Measurements from ENCODE around the gene HTR1A. TPM values are rescaled to one million over a fixed set of nuclear protein-coding genes. Genes with fewer than 3 reads are reported as not detected.

HTR1A gene
- total and polyA plus RNA-seq, 2 of the 8 experiments (the other 6 are each of a cell fraction or from before 2014, with no cell fraction given): 4.7 to 6.5 TPM

DNA sequence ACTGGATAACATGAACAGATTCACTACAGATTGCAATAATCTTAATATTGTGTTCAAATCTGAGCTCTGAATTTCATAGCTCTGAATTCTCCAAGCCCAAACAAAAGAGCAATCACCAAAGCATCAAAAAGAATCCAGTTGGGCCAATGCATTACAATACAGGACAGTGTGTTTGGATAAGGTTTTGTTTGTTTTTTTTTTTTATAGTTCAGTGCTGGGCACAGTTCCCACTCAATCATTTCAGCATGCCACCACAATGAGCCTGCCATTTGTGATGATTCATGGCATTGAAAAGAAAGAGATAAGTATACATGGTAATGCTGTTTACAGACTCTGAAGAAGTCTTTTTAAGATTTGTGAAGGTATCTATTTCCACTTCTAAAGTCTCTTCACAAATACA is 1.7 kb upstream of the HTR1A start:
- peaks cover 0 to 10% (median 2%) of the 10 kb centered on the region in 4 experiments; a peak in 4 of 7 replicates for H3K4me1 ChIP-seq (replicated peaks in 1 of 4; ENCODE audit: control insufficient read depth in 3 of 4, insufficient read depth in 4 of 4, low read length in 3 of 4)
- no peak overlapping the region for H3K56ac ChIP-seq (replicated peaks; ENCODE audit: insufficient read length, low read depth, low read length)
- H2BK12ac ChIP-seq (ENCODE audit: low read depth, low read length): no peak overlapping the region
- H2BK20ac ChIP-seq (ENCODE audit: low read length): no peak overlapping the region
- no peak overlapping the region for H4K5ac ChIP-seq (ENCODE audit: insufficient read length, low read depth, low read length)
- ChIA-PET CTCF (ENCODE audit: partially characterized antibody) (interaction anchor here (0.9 to 4.3 kb wide), 14 partner anchors 8 to 571 kb away, joined by 3 to 47 read pairs (median 4); no protein-coding TSS in a partner anchor), POLR2A (ENCODE audit: partially characterized antibody) (no interaction called here)
- H3K9ac ChIP-seq (replicated peaks in 1 of 4; ENCODE audit: extremely low read depth in 1 of 4, low read depth in 3 of 4, low read length in 3 of 4): no peak overlapping the region
- no peak overlapping the region for H3K23ac ChIP-seq (ENCODE audit: insufficient read length)
- no peak overlapping the region for H3K14ac ChIP-seq (ENCODE audit: insufficient read length)
- no peak for FAIRE-seq
- no peaks in the 10 kb centered on the region for H3K36me3 ChIP-seq (ENCODE audit: control insufficient read depth in 2 of 4, insufficient read depth in 4 of 4, low read length in 3 of 4)
- no peak overlapping the region for H2BK15ac ChIP-seq (ENCODE audit: low read length)
- no peak overlapping the region for H3K18ac ChIP-seq (ENCODE audit: extremely low read depth, low read length)
- H3K23me2 ChIP-seq (ENCODE audit: low read depth, low read length): peaks cover 3% of the 10 kb centered on the region; the same call in 1 of the 2 replicates
- H2BK5ac ChIP-seq (ENCODE audit: low read depth, low read length): no peak overlapping the region
- no peak for DNase-seq (ENCODE audit: low read depth in 1 of 2, low spot score in 2 of 2)
- H3K27ac ChIP-seq (ENCODE audit: low read depth, low read length): no peak overlapping the region
- H3K27me3 ChIP-seq (replicated peaks in 1 of 4; ENCODE audit: control insufficient read depth in 3 of 4, extremely low read depth in 1 of 4, insufficient read depth in 3 of 4, low read length in 3 of 4): peaks cover 5 to 33% (median 23%) of the 10 kb centered on the region in 4 experiments
- H3K9me3 ChIP-seq (ENCODE audit: insufficient read depth in 2 of 2, low read depth in 1 of 2, low read length in 1 of 2): peaks cover 0 to 10% of the 10 kb centered on the region in 2 experiments; a peak in 2 of 4 replicates
- no peak overlapping the region for H4K91ac ChIP-seq (replicated peaks; ENCODE audit: insufficient read length, low read length)
- no peak overlapping the region for H4K8ac ChIP-seq (ENCODE audit: extremely low read depth, insufficient read depth, low read length)
- no peak overlapping the region for H3K4me2 ChIP-seq (ENCODE audit: insufficient read depth in 1 of 2, low read depth in 2 of 2, low read length in 2 of 2)
- no peak overlapping the region for H3K4me3 ChIP-seq (ENCODE audit: extremely low read depth in 1 of 4, insufficient read depth in 2 of 4, low read depth in 3 of 4, low read length in 4 of 4)
- no peak overlapping the region for H3K4ac ChIP-seq (replicated peaks; ENCODE audit: insufficient read length, low read depth, low read length)
- H3K79me2 ChIP-seq (ENCODE audit: control insufficient read depth in 1 of 2, insufficient read depth in 2 of 2, low read length in 2 of 2): no peaks in the 10 kb centered on the region
- H2BK120ac ChIP-seq (replicated peaks; ENCODE audit: low read depth, low read length): no peak overlapping the region
- no peak overlapping the region for H2AK5ac ChIP-seq (ENCODE audit: low read depth, low read length)
- H4K20me1 ChIP-seq (replicated peaks in 1 of 2; ENCODE audit: control insufficient read depth in 1 of 2, insufficient read depth in 2 of 2, low read length in 2 of 2): no peaks in the 10 kb centered on the region
- no peak overlapping the region for H2AFZ ChIP-seq (ENCODE audit: low read length)
- H3K79me1 ChIP-seq (ENCODE audit: low read depth, low read length): no peaks in the 10 kb centered on the region
- TF ChIP-seq SIX5 (IDR thresholded peaks at IDR 0.05; ENCODE audit: low read depth, low read length): no peak
- no peak for TF ChIP-seq NRF1 (IDR thresholded peaks at IDR 0.05; ENCODE audit: low read depth, low read length)
- TF ChIP-seq CREB1 (IDR thresholded peaks at IDR 0.05): no peak
- TF ChIP-seq JUND (IDR thresholded peaks at IDR 0.05; ENCODE audit: low read length): no peak
- no peak for TF ChIP-seq MAFK (IDR thresholded peaks at IDR 0.05; ENCODE audit: low read depth, low read length)
- no peak for TF ChIP-seq RNF2 (IDR thresholded peaks at IDR 0.05; ENCODE audit: borderline replicate concordance, low read depth, low read length, missing control alignments, poor library complexity, severe bottlenecking)
- no peak for TF ChIP-seq CTBP2 (IDR thresholded peaks at IDR 0.05; ENCODE audit: borderline replicate concordance, insufficient read depth, insufficient read length, low read length)
- no peak for TF ChIP-seq GTF2F1 (IDR thresholded peaks at IDR 0.05; ENCODE audit: borderline replicate concordance, low read depth, low read length)
- no peak for TF ChIP-seq SIN3A (conservative IDR thresholded peaks at IDR 0.05 in 1 of 2, IDR thresholded peaks at IDR 0.05 in 1 of 2; ENCODE audit: low read depth in 1 of 2, low read length in 2 of 2)
- no peak for TF ChIP-seq KDM1A (IDR thresholded peaks at IDR 0.05; ENCODE audit: borderline replicate concordance, low read length)
- TF ChIP-seq JUN (IDR thresholded peaks at IDR 0.05; ENCODE audit: low read depth, low read length): no peak
- TF ChIP-seq FOSL1 (IDR thresholded peaks at IDR 0.05; ENCODE audit: insufficient read depth, low read depth, low read length): no peak
- TF ChIP-seq GABPA (IDR thresholded peaks at IDR 0.05; ENCODE audit: borderline replicate concordance, insufficient read depth, low read length): no peak
- no peak for TF ChIP-seq RFX5 (IDR thresholded peaks at IDR 0.05; ENCODE audit: borderline replicate concordance, low read depth, low read length)
- no peak for TF ChIP-seq TEAD4 (IDR thresholded peaks at IDR 0.05; ENCODE audit: low read depth, low read length)
